ENCODE measurements around the gene EYA3.

EYA3 gene

GRCh38 chr1:27931184-27931583 lies 157.2 kb downstream of the EYA3 start:
- FAIRE-seq (no peak), DNase-seq (ENCODE audit: insufficient read length, low spot score) (no peak)
- TF ChIP-seq POLR2A (IDR thresholded peaks at IDR 0.05; ENCODE audit: low read depth, low read length), result no peak

GRCh38 chr1:27928216-27928954 lies 160.0 kb downstream of the EYA3 start:
- no peak for FAIRE-seq
- TF ChIP-seq POLR2A (IDR thresholded peaks at IDR 0.05; ENCODE audit: low read depth, low read length), result no peak
- no peak for DNase-seq (ENCODE audit: insufficient read length, low spot score)

- no peak for TF ChIP-seq POLR2A (IDR thresholded peaks at IDR 0.05; ENCODE audit: low read depth, low read length)
- DNase-seq (ENCODE audit: insufficient read length, low spot score) (no peak), FAIRE-seq (no peak)
Measured at GRCh38 chr1:27922272-27922671, 166.1 kb downstream of the EYA3 start.
